KOPT-K1 (cell line): ENCODE measurements around the gene SELENOM.
"Not testable (repeated sequence)": the region's sequence is repeated elsewhere in the genome, so short reads cannot be mapped to it uniquely, and the experiment has no call there.

Experiments
- H3K27ac ChIP-seq: fragments of 200-600 bp; sonication (generic); 2 replicates; pipeline ENCODE4 v1.5.1; 2016; ENCODE audit warnings: antibody characterized with exemption, mild to moderate bottlenecking, low read depth, low read length; ENCODE audit not compliant: poor library complexity, severe bottlenecking
- H3K36me3 ChIP-seq: fragments of 200-600 bp; sonication (generic); 2 replicates; pipeline ENCODE4 v1.5.1; 2017; ENCODE audit warnings: antibody characterized with exemption, mild to moderate bottlenecking, low read length, moderate library complexity; ENCODE audit not compliant: insufficient read depth
- H3K9me3 ChIP-seq: fragments of 200-600 bp; sonication (generic); 2 replicates; pipeline ENCODE4 v1.5.1; 2017; ENCODE audit warnings: antibody characterized with exemption, low read length, mild to moderate bottlenecking; ENCODE audit not compliant: insufficient read depth, poor library complexity, severe bottlenecking

SELENOM gene

GRCh38 chr22:31124290-31124689, 16.9 kb upstream of the SELENOM start:
- H3K9me3 ChIP-seq = no peaks in the 10 kb centered on the region
- H3K27ac ChIP-seq = no peak overlapping the region
- H3K36me3 ChIP-seq = no peaks in the 10 kb centered on the region

- Histone ChIP-seq H3K9me3 (no peaks in the 10 kb centered on the region), H3K27ac (no peak overlapping the region), H3K36me3 (no peaks in the 10 kb centered on the region)
These were observed 15.9 kb upstream of the SELENOM start for GRCh38 chr22:31123292-31123602.

GRCh38 chr22:31122532-31123291, 15.3 kb upstream of the SELENOM start, which contains the start of gene INPP5J:
Gene INPP5J, plus strand, starts transcription at chr22:31122966. Its CDS starts 49 bp downstream, at chr22:31123015.
- Histone ChIP-seq H3K9me3 (no peaks in the 10 kb centered on the region), H3K27ac (no peak within 1 kb of the TSS), H3K36me3 (no peaks in the 10 kb centered on the region)

- no peaks in the 10 kb centered on the region for H3K9me3 ChIP-seq
- no peaks in the 10 kb centered on the region for H3K36me3 ChIP-seq
- no peak overlapping the region for H3K27ac ChIP-seq
These were observed 14.8 kb upstream of the SELENOM start for GRCh38 chr22:31122196-31122531.

GRCh38 chr22:31121403-31121802, 14.0 kb upstream of the SELENOM start:
- H3K27ac ChIP-seq = no peak overlapping the region
- H3K9me3 ChIP-seq = no peaks in the 10 kb centered on the region

GRCh38 chr22:31120642-31121041, 13.3 kb upstream of the SELENOM start:
- Histone ChIP-seq H3K27ac (no peak overlapping the region), H3K9me3 (no peaks in the 10 kb centered on the region)

More at GRCh38 chr22:31121403-31121802, 14.0 kb upstream of the SELENOM start:
- no peaks in the 10 kb centered on the region for H3K36me3 ChIP-seq

GRCh38 chr22:31120230-31120629, 12.9 kb upstream of the SELENOM start:
- Histone ChIP-seq H3K27ac (no peak overlapping the region), H3K9me3 (no peaks in the 10 kb centered on the region), H3K36me3 (no peaks in the 10 kb centered on the region)

More at GRCh38 chr22:31120642-31121041, 13.3 kb upstream of the SELENOM start:
- no peaks in the 10 kb centered on the region for H3K36me3 ChIP-seq

- no peak overlapping the region for H3K27ac ChIP-seq
- no peaks in the 10 kb centered on the region for H3K36me3 ChIP-seq
- no peaks in the 10 kb centered on the region for H3K9me3 ChIP-seq
These were observed 11.8 kb upstream of the SELENOM start for GRCh38 chr22:31119026-31119717.

- H3K9me3 ChIP-seq = no peaks in the 10 kb centered on the region
- no peaks in the 10 kb centered on the region for H3K36me3 ChIP-seq
- no peak overlapping the region for H3K27ac ChIP-seq
These were observed 10.9 kb upstream of the SELENOM start for GRCh38 chr22:31118046-31118820.

GRCh38 chr22:31112547-31113091, 5.3 kb upstream of the SELENOM start:
- H3K9me3 ChIP-seq, H3K27ac ChIP-seq, H3K36me3 ChIP-seq: not testable (repeated sequence)

- H3K9me3 ChIP-seq = peaks cover 6% of the 10 kb centered on the region
- H3K36me3 ChIP-seq = no peaks in the 10 kb centered on the region
- no peak overlapping the region for H3K27ac ChIP-seq
These were observed 488 bp upstream of the SELENOM start for GRCh38 chr22:31107894-31108218.

- Histone ChIP-seq H3K36me3 (peaks cover 4% of the 10 kb centered on the region; the same call in 1 of the 2 replicates), H3K9me3 (no peaks in the 10 kb centered on the region), H3K27ac (no peak overlapping the region)
These were observed 614 bp downstream of the SELENOM start for GRCh38 chr22:31106731-31107177.

- Histone ChIP-seq H3K36me3 (peaks cover 6% of the 10 kb centered on the region; the same call in 1 of the 2 replicates), H3K27ac (no peak overlapping the region), H3K9me3 (no peaks in the 10 kb centered on the region)
These were observed 1.3 kb downstream of the SELENOM start for GRCh38 chr22:31106001-31106571.

GRCh38 chr22:31105282-31105929, 2.0 kb downstream of the SELENOM start:
- H3K36me3 ChIP-seq = peaks cover 10% of the 10 kb centered on the region; the same call in 1 of the 2 replicates
- no peaks in the 10 kb centered on the region for H3K9me3 ChIP-seq
- H3K27ac ChIP-seq = no peak overlapping the region
